Measurements from ENCODE around the gene BPHL.
"Not testable (repeated sequence)": the region's sequence is repeated elsewhere in the genome, so short reads cannot be mapped to it uniquely, and the experiment has no call there.

Gene BPHL

DNA sequence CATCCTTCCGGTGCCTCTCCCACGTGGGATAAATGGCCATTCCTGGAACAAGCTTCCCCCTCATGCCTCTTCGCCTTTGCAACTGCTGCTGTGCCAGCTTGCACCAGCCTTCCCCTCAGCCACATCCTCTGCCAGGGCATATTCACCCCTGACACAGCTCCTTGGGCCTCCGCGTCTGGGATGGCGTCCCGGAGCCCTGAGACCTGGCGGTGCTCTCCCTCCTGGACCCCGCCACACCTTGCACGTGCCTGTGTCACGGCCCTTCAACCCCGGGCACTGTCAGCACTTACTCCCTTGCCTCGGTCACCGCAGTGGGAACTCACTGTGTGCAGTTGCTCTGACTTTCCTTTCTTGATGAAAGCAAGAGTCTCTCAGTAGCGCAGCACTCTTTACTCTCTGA, 13.2 kb downstream of the BPHL start:
- H3K27me3 ChIP-seq (replicated peaks in 2 of 5; ENCODE audit: control insufficient read depth in 4 of 5, insufficient read depth in 5 of 5, low read length in 4 of 5) = no peaks in the 10 kb centered on the region
- ChIA-PET CTCF (interaction anchor here (0.6 kb wide), 1 partner anchor 133 kb away, joined by 3 read pairs; no protein-coding TSS in a partner anchor), POLR2A (no interaction called here)
- H3K4me1 ChIP-seq (ENCODE audit: control extremely low read depth in 1 of 4, control insufficient read depth in 4 of 4, insufficient read depth in 4 of 4, low read length in 3 of 4) = no peaks in the 10 kb centered on the region
- no peak overlapping the region for H3K27ac ChIP-seq (ENCODE audit: insufficient read depth in 1 of 2, low read depth in 1 of 2, low read length in 2 of 2, poor library complexity in 1 of 2, severe bottlenecking in 2 of 2)
- H3K4me3 ChIP-seq (ENCODE audit: control insufficient read depth in 1 of 7, extremely low read depth in 1 of 7, insufficient read depth in 4 of 7, low read depth in 2 of 7, low read length in 6 of 7) = no peak overlapping the region
- DNase-seq = no peak
- H3K36me3 ChIP-seq (ENCODE audit: control insufficient read depth in 4 of 4, insufficient read depth in 4 of 4, low read length in 3 of 4) = peaks cover 0 to 24% (median 13%) of the 10 kb centered on the region in 4 experiments
- no peaks in the 10 kb centered on the region for H3K9me3 ChIP-seq (ENCODE audit: control extremely low read depth in 1 of 5, control insufficient read depth in 4 of 5, insufficient read depth in 2 of 5, low read depth in 1 of 5, low read length in 4 of 5)
- 99% methylated on average over 15 of the region's 15 CpGs for WGBS (ENCODE audit: insufficient coverage)

DNA sequence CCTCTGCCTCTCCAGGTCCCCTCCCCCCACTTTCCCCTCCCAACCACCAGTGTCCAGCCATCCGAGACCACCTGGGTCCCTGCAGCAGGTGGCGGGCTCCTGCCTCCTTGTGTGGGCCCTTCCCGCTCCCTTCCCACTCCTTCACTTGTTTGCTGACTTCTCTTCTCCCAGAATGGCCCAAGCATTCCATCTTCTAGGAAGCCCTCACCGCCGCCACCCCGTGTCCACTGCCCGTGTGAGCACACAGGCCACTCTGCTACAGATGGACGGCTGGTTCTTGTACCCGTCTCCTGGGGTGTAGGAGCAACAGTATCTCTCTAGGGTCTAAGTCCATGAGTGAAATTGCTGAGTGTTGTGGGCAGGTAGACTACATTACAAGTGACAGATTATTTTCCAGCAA, 15.0 kb downstream of the BPHL start:
- WGBS (ENCODE audit: insufficient coverage) = 100% methylated on average over 3 of the region's 9 CpGs
- H3K27me3 ChIP-seq (replicated peaks in 2 of 5; ENCODE audit: control insufficient read depth in 4 of 5, insufficient read depth in 5 of 5, low read length in 4 of 5) = no peaks in the 10 kb centered on the region
- peaks cover 0 to 30% (median 22%) of the 10 kb centered on the region in 4 experiments for H3K36me3 ChIP-seq (ENCODE audit: control insufficient read depth in 4 of 4, insufficient read depth in 4 of 4, low read length in 3 of 4)
- no peaks in the 10 kb centered on the region for H3K4me1 ChIP-seq (ENCODE audit: control extremely low read depth in 1 of 4, control insufficient read depth in 4 of 4, insufficient read depth in 4 of 4, low read length in 3 of 4)
- DNase-seq = no peak
- CTCF ChIA-PET = no interaction called here
- no peaks in the 10 kb centered on the region for H3K9me3 ChIP-seq (ENCODE audit: control extremely low read depth in 1 of 5, control insufficient read depth in 4 of 5, insufficient read depth in 2 of 5, low read depth in 1 of 5, low read length in 4 of 5)
- POLR2A ChIA-PET = no interaction called here
- H3K27ac ChIP-seq (ENCODE audit: insufficient read depth in 1 of 2, low read depth in 1 of 2, low read length in 2 of 2, poor library complexity in 1 of 2, severe bottlenecking in 2 of 2) = no peak overlapping the region
- H3K4me3 ChIP-seq (ENCODE audit: control insufficient read depth in 1 of 7, extremely low read depth in 1 of 7, insufficient read depth in 4 of 7, low read depth in 2 of 7, low read length in 6 of 7) = no peak overlapping the region

DNA sequence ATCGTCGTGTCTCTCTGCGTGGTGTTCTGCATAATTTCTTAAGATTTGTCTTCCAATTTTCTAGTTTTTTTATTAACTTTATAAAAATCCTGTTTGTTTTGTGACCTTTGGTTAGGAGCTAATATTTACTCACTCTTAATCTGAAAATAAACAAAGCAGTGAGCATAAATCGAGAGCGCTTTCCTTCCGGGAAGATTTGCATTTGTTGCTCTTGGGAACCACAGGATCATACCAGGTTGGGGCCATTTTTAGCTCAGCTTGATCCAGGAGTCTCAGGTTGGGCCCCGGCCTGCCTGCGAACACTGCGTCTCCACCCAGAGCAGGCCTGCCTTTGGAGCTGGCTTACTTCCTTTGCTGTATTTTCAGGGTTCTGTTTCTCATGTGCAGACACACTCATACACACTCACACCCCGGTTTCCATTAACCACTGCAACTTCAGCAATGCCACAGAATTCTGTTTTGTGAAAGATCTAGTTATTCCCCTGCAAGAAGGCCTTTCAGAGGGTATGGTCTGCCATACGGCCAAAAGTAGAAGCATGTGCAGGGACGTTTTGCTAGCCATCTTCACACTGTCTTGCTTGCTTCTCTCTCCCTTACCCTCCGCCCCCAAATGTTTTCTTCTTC, 17.3 kb downstream of the BPHL start:
- 97% methylated on average over 10 of the region's 13 CpGs for WGBS (ENCODE audit: insufficient coverage)
- no peak for DNase-seq
- H3K36me3 ChIP-seq (ENCODE audit: control insufficient read depth in 4 of 4, insufficient read depth in 4 of 4, low read length in 3 of 4) = peaks cover 0 to 28% (median 18%) of the 10 kb centered on the region in 4 experiments

DNA sequence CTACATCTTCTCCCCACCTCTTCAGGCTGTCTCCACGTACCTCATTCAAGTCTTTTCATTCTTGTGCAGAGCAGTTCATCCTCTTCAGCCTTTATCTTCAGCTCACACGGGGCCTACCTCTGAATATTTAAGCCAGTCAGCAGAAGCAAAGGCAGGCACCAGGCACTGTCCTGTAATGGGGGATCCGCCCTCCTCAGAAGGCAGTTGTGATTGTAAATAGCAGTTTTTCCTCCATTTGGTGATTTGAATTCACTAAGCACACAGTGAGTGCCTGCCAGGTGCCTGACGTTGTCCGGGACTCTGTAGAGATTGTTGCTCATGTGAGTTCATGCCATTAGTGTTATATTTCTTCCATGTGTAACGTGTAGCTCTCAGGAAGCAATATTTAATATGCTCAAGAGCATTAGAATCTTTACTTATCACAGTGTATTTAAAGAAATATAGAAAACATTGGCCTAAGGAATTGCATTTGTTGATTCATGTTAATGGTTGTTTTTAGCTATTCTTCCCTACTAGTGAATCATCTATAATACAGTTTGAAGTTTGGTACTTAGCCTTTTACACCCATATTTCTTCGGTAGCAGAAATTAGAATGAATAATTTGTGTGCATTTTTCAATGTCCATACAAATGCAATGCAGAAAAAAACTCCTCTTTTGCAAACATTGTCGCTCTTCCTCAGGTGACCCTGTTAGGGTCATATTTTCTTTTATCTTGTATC, 17.9 kb downstream of the BPHL start:
- Histone ChIP-seq H3K4me1 (ENCODE audit: control extremely low read depth in 1 of 4, control insufficient read depth in 4 of 4, insufficient read depth in 4 of 4, low read length in 3 of 4) (peaks cover 4 to 16% (median 16%) of the 10 kb centered on the region in 4 experiments), H3K27me3 (replicated peaks in 2 of 5; ENCODE audit: control insufficient read depth in 4 of 5, insufficient read depth in 5 of 5, low read length in 4 of 5) (no peaks in the 10 kb centered on the region), H3K27ac (ENCODE audit: insufficient read depth in 1 of 2, low read depth in 1 of 2, low read length in 2 of 2, poor library complexity in 1 of 2, severe bottlenecking in 2 of 2) (no peak overlapping the region), H3K9me3 (ENCODE audit: control extremely low read depth in 1 of 5, control insufficient read depth in 4 of 5, insufficient read depth in 2 of 5, low read depth in 1 of 5, low read length in 4 of 5) (no peaks in the 10 kb centered on the region), H3K36me3 (ENCODE audit: control insufficient read depth in 4 of 4, insufficient read depth in 4 of 4, low read length in 3 of 4) (peaks cover 0 to 27% (median 15%) of the 10 kb centered on the region in 4 experiments), H3K4me3 (ENCODE audit: control insufficient read depth in 1 of 7, extremely low read depth in 1 of 7, insufficient read depth in 4 of 7, low read depth in 2 of 7, low read length in 6 of 7) (no peak overlapping the region)
- 97% methylated on average over 4 of the region's 8 CpGs for WGBS (ENCODE audit: insufficient coverage)
- ChIA-PET CTCF (interaction anchor here (0.8 to 0.9 kb wide), 2 partner anchors 17 to 115 kb away, joined by 3 read pairs; no protein-coding TSS in a partner anchor), POLR2A (no interaction called here)
- no peak for DNase-seq

More for the DNA sequence above, 17.3 kb downstream of the BPHL start:
- no peaks in the 10 kb centered on the region for H3K27me3 ChIP-seq (replicated peaks in 2 of 5; ENCODE audit: control insufficient read depth in 4 of 5, insufficient read depth in 5 of 5, low read length in 4 of 5)
- ChIA-PET POLR2A (no interaction called here), CTCF (no interaction called here)
- H3K4me3 ChIP-seq (ENCODE audit: control insufficient read depth in 1 of 7, extremely low read depth in 1 of 7, insufficient read depth in 4 of 7, low read depth in 2 of 7, low read length in 6 of 7) = no peak overlapping the region
- no peaks in the 10 kb centered on the region for H3K9me3 ChIP-seq (ENCODE audit: control extremely low read depth in 1 of 5, control insufficient read depth in 4 of 5, insufficient read depth in 2 of 5, low read depth in 1 of 5, low read length in 4 of 5)
- no peak overlapping the region for H3K27ac ChIP-seq (ENCODE audit: insufficient read depth in 1 of 2, low read depth in 1 of 2, low read length in 2 of 2, poor library complexity in 1 of 2, severe bottlenecking in 2 of 2)
- peaks cover 4 to 16% (median 16%) of the 10 kb centered on the region in 4 experiments for H3K4me1 ChIP-seq (ENCODE audit: control extremely low read depth in 1 of 4, control insufficient read depth in 4 of 4, insufficient read depth in 4 of 4, low read length in 3 of 4)

DNA sequence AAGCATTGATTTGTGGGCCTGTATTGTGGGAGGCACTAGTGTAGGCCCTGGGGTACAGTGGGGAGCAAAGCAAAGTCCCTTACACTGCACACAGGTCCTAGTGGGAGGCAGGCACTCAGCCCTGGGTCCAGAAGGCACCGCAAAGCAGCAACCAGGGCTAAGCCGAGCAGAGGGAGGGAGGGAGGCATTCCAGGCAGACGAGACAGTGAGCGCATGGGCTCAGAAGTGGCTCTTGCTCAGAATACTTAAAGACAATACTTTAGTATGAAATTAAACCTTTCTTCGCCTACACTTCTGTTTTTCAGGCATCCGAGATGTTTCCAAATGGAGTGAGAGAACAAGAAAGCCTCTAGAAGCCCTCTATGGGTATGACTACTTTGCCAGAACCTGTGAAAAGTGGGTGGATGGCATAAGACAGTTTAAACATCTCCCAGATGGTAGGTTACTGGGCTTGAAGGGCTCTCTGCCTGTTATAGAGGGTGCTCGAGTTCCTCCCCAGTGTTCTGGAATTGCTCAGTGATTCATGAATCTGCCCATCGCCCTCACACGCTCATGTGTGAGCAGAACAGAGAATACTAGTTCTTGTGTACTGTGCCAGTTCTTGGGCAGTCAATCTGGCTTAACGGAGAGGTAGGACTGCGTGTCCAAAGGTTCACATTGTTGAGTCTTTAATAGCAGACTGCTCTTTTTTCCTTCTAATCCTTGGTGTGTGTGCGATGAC, 18.7 kb downstream of the BPHL start:
- DNase-seq = no peak
- over 99% methylated on average over 7 of the region's 12 CpGs for WGBS (ENCODE audit: insufficient coverage)
- ChIA-PET POLR2A (no interaction called here), CTCF (interaction anchor here (0.8 to 0.9 kb wide), 2 partner anchors 17 to 114 kb away, joined by 3 read pairs; no protein-coding TSS in a partner anchor)
- peaks cover 4 to 16% (median 16%) of the 10 kb centered on the region in 4 experiments for H3K4me1 ChIP-seq (ENCODE audit: control extremely low read depth in 1 of 4, control insufficient read depth in 4 of 4, insufficient read depth in 4 of 4, low read length in 3 of 4)
- peaks cover 0 to 20% (median 15%) of the 10 kb centered on the region in 4 experiments for H3K36me3 ChIP-seq (ENCODE audit: control insufficient read depth in 4 of 4, insufficient read depth in 4 of 4, low read length in 3 of 4)
- no peaks in the 10 kb centered on the region for H3K27me3 ChIP-seq (replicated peaks in 2 of 5; ENCODE audit: control insufficient read depth in 4 of 5, insufficient read depth in 5 of 5, low read length in 4 of 5)
- H3K9me3 ChIP-seq (ENCODE audit: control extremely low read depth in 1 of 5, control insufficient read depth in 4 of 5, insufficient read depth in 2 of 5, low read depth in 1 of 5, low read length in 4 of 5) = no peaks in the 10 kb centered on the region
- no peak overlapping the region for H3K27ac ChIP-seq (ENCODE audit: insufficient read depth in 1 of 2, low read depth in 1 of 2, low read length in 2 of 2, poor library complexity in 1 of 2, severe bottlenecking in 2 of 2)
- no peak overlapping the region for H3K4me3 ChIP-seq (ENCODE audit: control insufficient read depth in 1 of 7, extremely low read depth in 1 of 7, insufficient read depth in 4 of 7, low read depth in 2 of 7, low read length in 6 of 7)

DNA sequence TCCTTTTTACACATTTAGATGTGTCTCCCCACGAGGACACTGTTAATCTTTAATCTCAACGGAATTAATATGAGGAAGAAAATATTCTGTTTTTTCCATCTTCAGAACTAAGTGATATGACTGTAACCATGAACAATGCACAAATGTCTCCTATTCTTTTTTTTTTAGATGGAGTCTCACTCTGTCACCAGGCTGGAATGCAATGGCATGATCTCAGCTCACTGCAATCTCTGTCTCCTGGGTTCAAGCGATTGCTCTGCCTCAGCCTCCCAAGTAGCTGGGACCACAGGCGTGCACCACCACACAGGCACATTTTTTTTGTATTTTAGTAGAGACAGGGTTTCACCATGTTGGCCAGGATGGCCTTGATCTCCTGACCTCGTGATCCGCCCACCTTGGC, 19.4 kb downstream of the BPHL start:
- DNase-seq; H3K27ac ChIP-seq (ENCODE audit: insufficient read depth in 1 of 2, low read depth in 1 of 2, low read length in 2 of 2, poor library complexity in 1 of 2, severe bottlenecking in 2 of 2); H3K4me3 ChIP-seq (ENCODE audit: control insufficient read depth in 1 of 7, extremely low read depth in 1 of 7, insufficient read depth in 4 of 7, low read depth in 2 of 7, low read length in 6 of 7); H3K9me3 ChIP-seq (ENCODE audit: control extremely low read depth in 1 of 5, control insufficient read depth in 4 of 5, insufficient read depth in 2 of 5, low read depth in 1 of 5, low read length in 4 of 5); H3K27me3 ChIP-seq (replicated peaks in 2 of 5; ENCODE audit: control insufficient read depth in 4 of 5, insufficient read depth in 5 of 5, low read length in 4 of 5); CTCF ChIA-PET; POLR2A ChIA-PET: not testable (repeated sequence)
- 100% methylated on average over 2 of the region's 6 CpGs for WGBS (ENCODE audit: insufficient coverage)
- Histone ChIP-seq H3K4me1 (ENCODE audit: control extremely low read depth in 1 of 4, control insufficient read depth in 4 of 4, insufficient read depth in 4 of 4, low read length in 3 of 4) (peaks cover 4 to 16% (median 16%) of the 10 kb centered on the region in 4 experiments), H3K36me3 (ENCODE audit: control insufficient read depth in 4 of 4, insufficient read depth in 4 of 4, low read length in 3 of 4) (peaks cover 0 to 20% (median 15%) of the 10 kb centered on the region in 4 experiments)

DNA sequence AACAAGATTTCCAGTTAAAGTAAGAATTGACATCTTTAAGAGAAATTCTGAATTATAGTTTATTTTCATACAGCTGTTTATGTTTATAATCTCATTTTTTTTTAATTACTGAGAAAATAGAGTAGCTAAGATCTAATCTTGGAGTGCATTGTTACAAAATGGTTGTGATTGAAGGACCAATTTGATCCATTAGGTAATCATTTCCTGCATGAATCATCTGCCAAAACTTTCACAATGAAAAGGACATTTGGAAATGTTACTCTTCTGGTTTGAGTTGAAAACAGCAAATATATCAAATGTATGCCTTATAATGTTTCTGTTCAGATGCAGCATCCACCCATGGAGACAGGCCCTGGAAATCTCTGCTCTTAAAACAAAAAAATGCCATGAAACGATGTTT, 19.8 kb downstream of the BPHL start:
- H3K27ac ChIP-seq (ENCODE audit: insufficient read depth in 1 of 2, low read depth in 1 of 2, low read length in 2 of 2, poor library complexity in 1 of 2, severe bottlenecking in 2 of 2) = no peak overlapping the region
- H3K9me3 ChIP-seq (ENCODE audit: control extremely low read depth in 1 of 5, control insufficient read depth in 4 of 5, insufficient read depth in 2 of 5, low read depth in 1 of 5, low read length in 4 of 5) = no peaks in the 10 kb centered on the region
- CTCF ChIA-PET = no interaction called here
- H3K27me3 ChIP-seq (replicated peaks in 2 of 5; ENCODE audit: control insufficient read depth in 4 of 5, insufficient read depth in 5 of 5, low read length in 4 of 5) = no peaks in the 10 kb centered on the region
- peaks cover 4 to 16% (median 16%) of the 10 kb centered on the region in 4 experiments for H3K4me1 ChIP-seq (ENCODE audit: control extremely low read depth in 1 of 4, control insufficient read depth in 4 of 4, insufficient read depth in 4 of 4, low read length in 3 of 4)
- POLR2A ChIA-PET = no interaction called here
- peaks cover 0 to 22% (median 15%) of the 10 kb centered on the region in 4 experiments for H3K36me3 ChIP-seq (ENCODE audit: control insufficient read depth in 4 of 4, insufficient read depth in 4 of 4, low read length in 3 of 4)
- no peak overlapping the region for H3K4me3 ChIP-seq (ENCODE audit: control insufficient read depth in 1 of 7, extremely low read depth in 1 of 7, insufficient read depth in 4 of 7, low read depth in 2 of 7, low read length in 6 of 7)
- 100% methylated on average over 1 of the region's 1 CpG for WGBS (ENCODE audit: insufficient coverage)
- DNase-seq = no peak
